PC-3 (cell line): ENCODE measurements around the gene IBSP. TPM values are rescaled to one million over a fixed set of nuclear protein-coding genes. Genes with fewer than 3 reads are reported as not detected.
A peak's percentile ranks its signal among the peaks of the same experiment; 100 is the strongest.

ENCODE experiments used
- ATAC-seq: fragments of 200-7000 bp; cut with Tn5 transposase; 2 replicates; pipeline ENCODE4 v1.9.1; 2020; ENCODE audit warnings: mild to moderate bottlenecking, moderate library complexity
- BruUV-seq: library from RNA; stranded (reverse); fragments of 400-500 nt; replicated peaks from 2 replicates; lab custom pipeline; 2021; lab: Mats Ljungman, UMichigan
- CTCF ChIA-PET: fragments of 300-600 bp; sonication (Branson Sonifier 250); formaldehyde crosslinking; loops from one replicate; lab custom pipeline; 2022; ENCODE audit warnings: antibody characterized with exemption; lab: Charles Lee
- POLR2A ChIA-PET: fragments of 300-600 bp; sonication (Branson Sonifier 250); formaldehyde crosslinking; loops from one replicate; lab custom pipeline; 2022; ENCODE audit warnings: antibody characterized with exemption; ENCODE audit not compliant: unreplicated experiment; lab: Charles Lee
- DNase-seq: peaks from one replicate; pipeline ENCODE4 v3.0.0-alpha.2; 2015
- H2AFZ ChIP-seq: fragments of 300-600 bp; sonication (generic); 2 replicates; pipeline ENCODE4 v1.6.0; 2016; ENCODE audit warnings: antibody characterized with exemption, low read length
- H3F3A ChIP-seq: fragments of 300-600 bp; sonication (generic); one replicate; pipeline ENCODE4 v1.6.0; 2017; ENCODE audit warnings: antibody characterized with exemption, low read length, control low read depth, mild to moderate bottlenecking; ENCODE audit not compliant: unreplicated experiment
- H3K27ac ChIP-seq: fragments of 300-600 bp; sonication (generic); 2 replicates; pipeline ENCODE4 v1.5.1; 2016; ENCODE audit warnings: mild to moderate bottlenecking, low read length
- H3K27me3 ChIP-seq: fragments of 300-600 bp; sonication (generic); 2 replicates; pipeline ENCODE4 v1.6.1; 2016; ENCODE audit warnings: low read length, mixed read lengths
- H3K36me3 ChIP-seq: fragments of 300-600 bp; sonication (generic); 2 replicates; pipeline ENCODE4 v1.6.1; 2016; ENCODE audit warnings: low read depth, mixed run types, low read length, mixed read lengths
- H3K4me1 ChIP-seq: fragments of 300-600 bp; sonication (generic); 2 replicates; pipeline ENCODE4 v1.5.1; 2016; ENCODE audit warnings: low read length; ENCODE audit not compliant: insufficient read depth
- H3K4me2 ChIP-seq: fragments of 300-600 bp; sonication (generic); 2 replicates; pipeline ENCODE4 v1.6.0; 2016; ENCODE audit warnings: low read length
- H3K4me3 ChIP-seq: fragments of 300-600 bp; sonication (generic); 2 replicates; pipeline ENCODE4 v1.5.1; 2016; ENCODE audit warnings: mild to moderate bottlenecking, low read length, mixed read lengths
- H3K79me2 ChIP-seq: fragments of 300-600 bp; sonication (generic); 2 replicates; pipeline ENCODE4 v1.6.1; 2017; ENCODE audit warnings: low read length, mixed read lengths
- H3K9ac ChIP-seq: fragments of 300-600 bp; sonication (generic); 2 replicates; pipeline ENCODE4 v1.6.0; 2016; ENCODE audit warnings: mild to moderate bottlenecking, low read length
- H3K9me2 ChIP-seq: fragments of 300-600 bp; sonication (generic); replicated peaks from 2 replicates; pipeline ENCODE4 v1.6.1; 2016; ENCODE audit warnings: mixed run types, low read length, mixed read lengths
- H3K9me3 ChIP-seq: fragments of 300-600 bp; sonication (generic); 2 replicates; pipeline ENCODE4 v1.6.1; 2016; ENCODE audit warnings: low read length, mixed read lengths
- H4K20me1 ChIP-seq: fragments of 300-600 bp; sonication (generic); 2 replicates; pipeline ENCODE4 v1.6.1; 2016; ENCODE audit warnings: low read length, mixed read lengths
- EZH2 ChIP-seq: fragments of 300-600 bp; sonication (generic); IDR thresholded peaks from one replicate; pipeline ENCODE4 v1.6.1; 2017; ENCODE audit warnings: antibody characterized with exemption, mild to moderate bottlenecking, low read length; ENCODE audit not compliant: unreplicated experiment
- EZH2phosphoT487 ChIP-seq: fragments of 300-600 bp; sonication (generic); IDR thresholded peaks from 2 replicates; pipeline ENCODE4 v1.6.1; 2018; ENCODE audit warnings: mild to moderate bottlenecking, antibody characterized with exemption, low read length, borderline replicate concordance
- intact Hi-C: fragments of 100-400 bp; cut with micrococcal nuclease; formaldehyde crosslinking; loops from 2 replicates; pipeline ENCODE4 v1.9.0; 2023
- total RNA-seq: library from RNA; depleted of rRNA; stranded (reverse); fragments of >200 nt; gene quantifications from 2 replicates; pipeline ENCODE4 v1.2.3, GENCODE V29; 2014
- TF ChIP-seq, protein P1 (sequence below): fragments of 300-600 bp; sonication (generic); conservative IDR thresholded peaks from 2 replicates; pipeline ENCODE4 v1.5.1; 2017; ENCODE audit warnings: antibody characterized with exemption, low read depth, mild to moderate bottlenecking, low read length

IBSP gene
- total RNA-seq, 1 experiment from 2014 or later = not detected

DNA sequence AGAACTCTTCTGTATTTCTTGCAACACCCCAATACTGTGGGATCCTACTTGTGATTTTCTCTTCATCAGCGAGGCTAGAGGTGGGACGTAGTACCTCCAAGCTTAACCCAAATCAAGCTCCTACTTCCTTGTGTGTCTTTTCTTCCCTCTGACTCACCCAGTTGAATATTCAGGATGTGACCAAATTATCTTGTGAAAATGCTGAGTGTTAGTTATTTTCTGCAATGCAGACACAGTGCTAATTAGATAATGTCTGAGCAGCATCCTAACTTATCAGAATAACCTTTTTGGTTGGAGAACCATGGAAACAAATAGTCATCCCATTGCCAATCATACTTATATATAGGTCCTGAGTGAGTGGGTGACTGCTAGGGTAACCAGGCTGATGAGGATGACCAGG, 35.8 kb downstream of the IBSP start:
- Histone ChIP-seq H3K9me3 (no peaks in the 10 kb centered on the region), H3K27me3 (no peaks in the 10 kb centered on the region), H3F3A (no peaks in the 10 kb centered on the region), H3K4me2 (peak overlapping the region; percentile 40), H3K79me2 (no peaks in the 10 kb centered on the region), H4K20me1 (no peaks in the 10 kb centered on the region), H3K4me3 (no peak overlapping the region), H3K36me3 (no peaks in the 10 kb centered on the region), H2AFZ (no peak overlapping the region), H3K9me2 (no peaks in the 10 kb centered on the region), H3K27ac (no peak overlapping the region; the same call in 1 of the 2 replicates), H3K4me1 (peaks cover 17% of the 10 kb centered on the region), H3K9ac (no peak overlapping the region)
- DNase-seq (peak; percentile 9), ATAC-seq (peak; percentile 26)
- TF ChIP-seq, protein P1, sequence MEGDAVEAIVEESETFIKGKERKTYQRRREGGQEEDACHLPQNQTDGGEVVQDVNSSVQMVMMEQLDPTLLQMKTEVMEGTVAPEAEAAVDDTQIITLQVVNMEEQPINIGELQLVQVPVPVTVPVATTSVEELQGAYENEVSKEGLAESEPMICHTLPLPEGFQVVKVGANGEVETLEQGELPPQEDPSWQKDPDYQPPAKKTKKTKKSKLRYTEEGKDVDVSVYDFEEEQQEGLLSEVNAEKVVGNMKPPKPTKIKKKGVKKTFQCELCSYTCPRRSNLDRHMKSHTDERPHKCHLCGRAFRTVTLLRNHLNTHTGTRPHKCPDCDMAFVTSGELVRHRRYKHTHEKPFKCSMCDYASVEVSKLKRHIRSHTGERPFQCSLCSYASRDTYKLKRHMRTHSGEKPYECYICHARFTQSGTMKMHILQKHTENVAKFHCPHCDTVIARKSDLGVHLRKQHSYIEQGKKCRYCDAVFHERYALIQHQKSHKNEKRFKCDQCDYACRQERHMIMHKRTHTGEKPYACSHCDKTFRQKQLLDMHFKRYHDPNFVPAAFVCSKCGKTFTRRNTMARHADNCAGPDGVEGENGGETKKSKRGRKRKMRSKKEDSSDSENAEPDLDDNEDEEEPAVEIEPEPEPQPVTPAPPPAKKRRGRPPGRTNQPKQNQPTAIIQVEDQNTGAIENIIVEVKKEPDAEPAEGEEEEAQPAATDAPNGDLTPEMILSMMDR = no peak
- no peak for TF ChIP-seq EZH2
- TF ChIP-seq EZH2phosphoT487 = no peak
- ChIA-PET CTCF (interaction anchor here (0.6 kb wide), 1 partner anchor 84 kb away, joined by 3 read pairs; no protein-coding TSS in a partner anchor), POLR2A (interaction anchor here (0.5 kb wide), 1 partner anchor 387 kb away, joined by 8 read pairs; no protein-coding TSS in a partner anchor)
- BruUV-seq = no TSS peak
- intact Hi-C loops = loop anchor here (5.0 kb wide), 1 partner anchor 483 kb away; no protein-coding TSS in a partner anchor

DNA sequence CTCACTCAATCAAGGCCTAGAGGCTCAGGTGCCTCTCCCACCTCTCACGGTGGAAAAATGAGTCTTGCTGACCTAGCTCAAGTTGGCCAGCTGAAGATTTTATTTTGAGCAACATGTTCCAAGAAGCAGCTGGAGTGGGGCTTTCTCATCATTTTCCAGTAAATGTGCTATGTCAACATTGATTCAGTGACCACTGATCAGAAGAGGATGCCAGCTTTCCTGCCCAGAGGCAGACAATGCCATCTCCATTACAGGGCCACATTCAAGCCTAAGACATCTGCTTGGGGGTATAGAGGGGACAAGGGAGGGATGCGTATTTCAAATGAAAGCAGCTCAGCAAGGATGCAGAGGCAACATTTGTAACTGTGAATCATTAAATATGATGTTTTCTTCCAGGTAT, 36.4 kb downstream of the IBSP start:
- no peak for TF ChIP-seq EZH2
- TF ChIP-seq EZH2phosphoT487 = no peak
- TF ChIP-seq, protein P1 = no peak
- H3K9me3 ChIP-seq = no peaks in the 10 kb centered on the region
- no peaks in the 10 kb centered on the region for H3K9me2 ChIP-seq
- no peak overlapping the region for H3K9ac ChIP-seq
- peak; percentile 91 for ATAC-seq
- no TSS peak for BruUV-seq
- no peak overlapping the region for H2AFZ ChIP-seq
- POLR2A ChIA-PET = interaction anchor here (0.5 kb wide), 1 partner anchor 388 kb away, joined by 8 read pairs; no protein-coding TSS in a partner anchor
- no peaks in the 10 kb centered on the region for H3F3A ChIP-seq
- H3K27ac ChIP-seq = no peak overlapping the region; the same call in 1 of the 2 replicates
- peak; percentile 80 for DNase-seq
- H4K20me1 ChIP-seq = no peaks in the 10 kb centered on the region
- no peaks in the 10 kb centered on the region for H3K36me3 ChIP-seq
- intact Hi-C loops = loop anchor here (5.0 kb wide), 1 partner anchor 483 kb away; no protein-coding TSS in a partner anchor
- no peaks in the 10 kb centered on the region for H3K27me3 ChIP-seq
- no peaks in the 10 kb centered on the region for H3K79me2 ChIP-seq
- H3K4me3 ChIP-seq = no peak overlapping the region
- CTCF ChIA-PET = no interaction called here
- H3K4me1 ChIP-seq = peaks cover 17% of the 10 kb centered on the region
- H3K4me2 ChIP-seq = peak overlapping the region; percentile 40; the same call in 1 of the 2 replicates

DNA sequence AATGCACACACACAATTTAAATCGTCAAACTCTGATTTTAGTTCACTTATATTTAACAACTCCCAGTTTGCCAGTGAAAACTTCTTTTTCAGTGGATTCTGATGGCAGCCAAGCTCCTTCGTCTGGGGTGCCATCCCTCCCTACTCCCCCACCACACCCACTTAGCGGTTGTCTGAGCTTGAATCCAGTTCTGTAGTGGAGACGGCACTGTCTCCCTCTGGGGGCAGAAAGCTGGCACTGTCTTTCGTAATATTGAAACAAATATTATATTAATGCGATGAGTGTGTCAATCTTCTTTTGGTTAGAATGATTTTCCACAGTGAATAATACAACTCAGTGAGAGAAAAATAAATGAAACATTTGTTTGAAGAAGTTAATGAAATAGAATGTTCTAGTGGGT, 38.9 kb downstream of the IBSP start:
- no peak overlapping the region for H3K4me3 ChIP-seq
- no peak overlapping the region for H3K9ac ChIP-seq
- H3F3A ChIP-seq = no peaks in the 10 kb centered on the region
- H3K9me2 ChIP-seq = no peaks in the 10 kb centered on the region
- DNase-seq = peak; percentile 53
- no peak overlapping the region for H2AFZ ChIP-seq
- H3K36me3 ChIP-seq = no peaks in the 10 kb centered on the region
- BruUV-seq = no TSS peak
- H4K20me1 ChIP-seq = no peaks in the 10 kb centered on the region
- CTCF ChIA-PET = interaction anchor here (0.5 to 1.5 kb wide), 5 partner anchors 102 to 366 kb away, joined by 3 to 8 read pairs (median 4); no protein-coding TSS in a partner anchor
- no peaks in the 10 kb centered on the region for H3K9me3 ChIP-seq
- no peak overlapping the region for H3K4me2 ChIP-seq
- POLR2A ChIA-PET = no interaction called here
- peaks cover 17% of the 10 kb centered on the region for H3K4me1 ChIP-seq
- ATAC-seq = peak; percentile 50; the same call in 1 of the 2 replicates
- no peaks in the 10 kb centered on the region for H3K79me2 ChIP-seq
- no peak overlapping the region for H3K27ac ChIP-seq
- no peaks in the 10 kb centered on the region for H3K27me3 ChIP-seq
- TF ChIP-seq, protein P1 = peak; percentile 72
- TF ChIP-seq EZH2 (no peak), EZH2phosphoT487 (no peak)
- intact Hi-C loops = loop anchor here (2.0 to 5.0 kb wide), 2 partner anchors 293 to 486 kb away; no protein-coding TSS in a partner anchor
